SK-N-SH (cell line): ENCODE data around the gene UBTD1. TPM values are rescaled to one million over a fixed set of nuclear protein-coding genes. Genes with fewer than 3 reads are reported as not detected.

Source experiments
- CTCF ChIA-PET: fragments of 300-600, 350-600 bp; formaldehyde crosslinking; extraction: SDS; loops from one replicate; lab custom pipeline; 2021; lab: Yijun Ruan, JAX
- POLR2A ChIA-PET: fragments of 350-600 bp; sonication (Branson Sonifier 250); formaldehyde crosslinking; extraction: SDS; loops from one replicate; lab custom pipeline; 2020; ENCODE audit warnings: antibody characterized with exemption, inconsistent platforms; lab: Yijun Ruan, JAX
- DNase-seq: peaks from one replicate; pipeline ENCODE4 v3.0.0; 2012
- H2AFZ ChIP-seq: fragments of 200-600 bp; sonication (generic); 2 replicates; pipeline ENCODE4 v1.8.1; 2016; ENCODE audit warnings: antibody characterized with exemption, mild to moderate bottlenecking, low read depth
- H3F3A ChIP-seq: fragments of 200-600 bp; sonication (generic); replicated peaks from 2 replicates; pipeline ENCODE3; 2016; ENCODE audit warnings: antibody characterized with exemption, mild to moderate bottlenecking; ENCODE audit not compliant: insufficient read depth
- H3K27ac ChIP-seq, 2 experiments: fragments of 200-500 bp in 1 of 2; fragments of 200-600 bp in 1 of 2; sonication (Bioruptor generic) in 1 of 2; sonication (generic), shearing (Covaris generic) in 1 of 2; 2 replicates each; pipeline versions ENCODE4 v1.5.1 to v1.6.1; 2014 to 2016; ENCODE audit warnings: low read depth in 2 of 2, inconsistent platforms in 1 of 2, low read length in 1 of 2, mild to moderate bottlenecking in 1 of 2, mixed read lengths in 1 of 2
- H3K27me3 ChIP-seq: fragments of 200-600 bp; sonication (generic), shearing (Covaris generic); 2 replicates; pipeline ENCODE4 v1.6.1; 2016; ENCODE audit warnings: mixed run types; ENCODE audit not compliant: insufficient read depth
- H3K36me3 ChIP-seq, 2 experiments: fragments of 200-500 bp in 1 of 2; fragments of 200-600 bp in 1 of 2; sonication (Bioruptor generic) in 1 of 2; sonication (generic) in 1 of 2; replicated peaks in 1 of 2; 2 replicates each; pipeline versions ENCODE3 to v1.5.1; 2014 to 2016; ENCODE audit warnings: low read length in 1 of 2, mild to moderate bottlenecking in 1 of 2; ENCODE audit not compliant: insufficient read depth in 2 of 2, control insufficient read depth in 1 of 2
- H3K4me1 ChIP-seq, 2 experiments: fragments of 200-500 bp in 1 of 2; fragments of 200-600 bp in 1 of 2; sonication (Bioruptor generic) in 1 of 2; sonication (generic), shearing (Covaris generic) in 1 of 2; 2 replicates each; pipeline versions ENCODE4 v1.5.1 to v1.6.1; 2014 to 2016; ENCODE audit warnings: low read depth in 1 of 2, low read length in 1 of 2, mixed run types in 1 of 2; ENCODE audit not compliant: insufficient read depth in 2 of 2, control insufficient read depth in 1 of 2
- H3K4me2 ChIP-seq: fragments of 200-600 bp; sonication (generic), shearing (Covaris generic); 2 replicates; pipeline ENCODE4 v1.6.1; 2017; ENCODE audit warnings: mixed run types
- H3K4me3 ChIP-seq, 2 experiments: fragments of 200-500 bp in 1 of 2; fragments of 200-600 bp in 1 of 2; sonication (Bioruptor generic) in 1 of 2; sonication (generic), shearing (Covaris generic) in 1 of 2; 2 replicates each; pipeline versions ENCODE4 v1.5.1 to v1.8.1; 2014 to 2016; ENCODE audit warnings: low read depth in 2 of 2, inconsistent platforms in 1 of 2, low read length in 1 of 2, mild to moderate bottlenecking in 1 of 2, mixed read lengths in 1 of 2, moderate library complexity in 1 of 2
- H3K79me2 ChIP-seq: fragments of 200-600 bp; sonication (generic); 2 replicates; pipeline ENCODE4 v1.8.1; 2017; ENCODE audit warnings: mild to moderate bottlenecking; ENCODE audit not compliant: insufficient read depth
- H3K9ac ChIP-seq: fragments of 200-600 bp; sonication (generic); 2 replicates; pipeline ENCODE4 v1.6.1; 2017; ENCODE audit warnings: mixed run types
- H3K9me2 ChIP-seq: fragments of 200-600 bp; sonication (generic); 2 replicates; pipeline ENCODE4 v1.6.1; 2017; ENCODE audit warnings: mixed run types
- H3K9me3 ChIP-seq: fragments of 200-600 bp; sonication (generic); 2 replicates; pipeline ENCODE4 v1.6.1; 2017; ENCODE audit warnings: mixed run types, mild to moderate bottlenecking, moderate library complexity
- H4K20me1 ChIP-seq: fragments of 200-600 bp; sonication (generic); 2 replicates; pipeline ENCODE4 v1.6.1; 2017; ENCODE audit warnings: mild to moderate bottlenecking, mixed run types; ENCODE audit not compliant: insufficient read depth
- ELF1 ChIP-seq: IDR thresholded peaks from 2 replicates; pipeline ENCODE4 v1.4.0; 2012
- FOXJ3 ChIP-seq: sonication (generic); formaldehyde crosslinking; IDR thresholded peaks from 2 replicates; pipeline ENCODE4 v1.5.1; 2020; ENCODE audit warnings: mild to moderate bottlenecking, missing genetic modification reagents
- JUND ChIP-seq: IDR thresholded peaks from 2 replicates; pipeline ENCODE4 v1.4.0; 2012
- NFIC ChIP-seq: IDR thresholded peaks from 2 replicates; pipeline ENCODE4 v1.4.0; 2012; ENCODE audit warnings: borderline replicate concordance
- NRF1 ChIP-seq: IDR thresholded peaks from 2 replicates; pipeline ENCODE4 v1.6.1; 2012; ENCODE audit warnings: low read depth, mild to moderate bottlenecking, low read length
- RFX5 ChIP-seq: IDR thresholded peaks from 2 replicates; pipeline ENCODE4 v1.6.1; 2012; ENCODE audit warnings: mild to moderate bottlenecking, improper control_type of control experiment, low read length
- RXRA ChIP-seq: IDR thresholded peaks from 2 replicates; pipeline ENCODE4 v1.4.0; 2012; ENCODE audit warnings: low read depth, mild to moderate bottlenecking, borderline replicate concordance
- SIN3A ChIP-seq: IDR thresholded peaks from 2 replicates; pipeline ENCODE4 v1.6.1; 2012; ENCODE audit warnings: low read depth, mild to moderate bottlenecking, low read length, moderate library complexity, borderline replicate concordance
- TAF1 ChIP-seq: IDR thresholded peaks from 2 replicates; pipeline ENCODE4 v1.6.1; 2012; ENCODE audit warnings: low read depth, mild to moderate bottlenecking, low read length, moderate library complexity, borderline replicate concordance
- WGBS: methylation state at CpG from one replicate; pipeline ENCODE4 v1.1.6; 2017; ENCODE audit warnings: low lambda C conversion rate; 5-methylcytosine and 5-hydroxymethylcytosine counted together
- polyA plus RNA-seq, 3 experiments: library from polyadenylated mRNA; depleted of rRNA; stranded (reverse); fragments of >200 nt; gene quantifications; 2 replicates each; pipeline ENCODE4 v1.2.3, GENCODE V29; 2012
- TF ChIP-seq, protein P1 (sequence below): IDR thresholded peaks from 2 replicates; pipeline ENCODE4; 2012
- TF ChIP-seq, protein P2 (sequence below): fragments of 150-350 bp; IDR thresholded peaks from 2 replicates; pipeline ENCODE4 v1.6.1; 2016; ENCODE audit warnings: mild to moderate bottlenecking, low read depth, low read length
- TF ChIP-seq, protein P3 (sequence below): fragments of 150-350 bp; IDR thresholded peaks from 2 replicates; pipeline ENCODE4 v1.6.1; 2017; ENCODE audit warnings: antibody characterized with exemption, low read length, low read depth, borderline replicate concordance
- TF ChIP-seq, protein P4 (sequence below): IDR thresholded peaks from 2 replicates; pipeline ENCODE4 v1.4.0; 2012; ENCODE audit warnings: low read depth, borderline replicate concordance

The UBTD1 gene
- polyA plus RNA-seq, 1 of the 3 experiments (the other 2 are of a cell fraction) = 38.8 TPM

DNA sequence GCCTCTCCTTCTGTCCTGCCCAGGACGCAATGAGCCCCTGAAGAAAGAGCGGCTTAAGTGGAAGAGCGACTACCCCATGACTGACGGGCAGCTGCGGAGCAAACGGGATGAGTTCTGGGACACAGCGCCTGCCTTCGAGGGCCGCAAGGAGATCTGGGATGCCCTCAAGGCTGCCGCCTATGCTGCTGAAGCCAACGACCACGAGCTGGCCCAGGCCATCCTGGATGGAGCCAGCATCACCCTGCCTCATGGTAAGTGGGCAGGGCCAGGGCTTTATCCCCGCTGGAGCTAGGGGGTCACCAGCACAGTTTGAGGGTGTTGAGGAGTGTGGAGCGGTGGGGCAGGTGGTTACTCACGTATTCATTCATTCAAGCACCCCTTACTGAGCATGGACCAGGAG, 69.2 kb downstream of the UBTD1 start:
- TF ChIP-seq, protein P1, sequence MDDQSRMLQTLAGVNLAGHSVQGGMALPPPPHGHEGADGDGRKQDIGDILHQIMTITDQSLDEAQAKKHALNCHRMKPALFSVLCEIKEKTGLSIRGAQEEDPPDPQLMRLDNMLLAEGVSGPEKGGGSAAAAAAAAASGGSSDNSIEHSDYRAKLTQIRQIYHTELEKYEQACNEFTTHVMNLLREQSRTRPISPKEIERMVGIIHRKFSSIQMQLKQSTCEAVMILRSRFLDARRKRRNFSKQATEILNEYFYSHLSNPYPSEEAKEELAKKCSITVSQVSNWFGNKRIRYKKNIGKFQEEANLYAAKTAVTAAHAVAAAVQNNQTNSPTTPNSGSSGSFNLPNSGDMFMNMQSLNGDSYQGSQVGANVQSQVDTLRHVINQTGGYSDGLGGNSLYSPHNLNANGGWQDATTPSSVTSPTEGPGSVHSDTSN = no peak
- TF ChIP-seq FOXJ3 (no peak), JUND (no peak), RFX5 (no peak), TAF1 (no peak), NRF1 (no peak), NFIC (no peak), RXRA (no peak), ELF1 (no peak)
- TF ChIP-seq, protein P2, sequence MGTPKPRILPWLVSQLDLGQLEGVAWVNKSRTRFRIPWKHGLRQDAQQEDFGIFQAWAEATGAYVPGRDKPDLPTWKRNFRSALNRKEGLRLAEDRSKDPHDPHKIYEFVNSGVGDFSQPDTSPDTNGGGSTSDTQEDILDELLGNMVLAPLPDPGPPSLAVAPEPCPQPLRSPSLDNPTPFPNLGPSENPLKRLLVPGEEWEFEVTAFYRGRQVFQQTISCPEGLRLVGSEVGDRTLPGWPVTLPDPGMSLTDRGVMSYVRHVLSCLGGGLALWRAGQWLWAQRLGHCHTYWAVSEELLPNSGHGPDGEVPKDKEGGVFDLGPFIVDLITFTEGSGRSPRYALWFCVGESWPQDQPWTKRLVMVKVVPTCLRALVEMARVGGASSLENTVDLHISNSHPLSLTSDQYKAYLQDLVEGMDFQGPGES = no peak
- TF ChIP-seq, protein P3, sequence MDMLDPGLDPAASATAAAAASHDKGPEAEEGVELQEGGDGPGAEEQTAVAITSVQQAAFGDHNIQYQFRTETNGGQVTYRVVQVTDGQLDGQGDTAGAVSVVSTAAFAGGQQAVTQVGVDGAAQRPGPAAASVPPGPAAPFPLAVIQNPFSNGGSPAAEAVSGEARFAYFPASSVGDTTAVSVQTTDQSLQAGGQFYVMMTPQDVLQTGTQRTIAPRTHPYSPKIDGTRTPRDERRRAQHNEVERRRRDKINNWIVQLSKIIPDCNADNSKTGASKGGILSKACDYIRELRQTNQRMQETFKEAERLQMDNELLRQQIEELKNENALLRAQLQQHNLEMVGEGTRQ = no peak
- Histone ChIP-seq H3K9ac (no peak overlapping the region), H3K9me2 (no peaks in the 10 kb centered on the region), H3F3A (no peaks in the 10 kb centered on the region), H3K4me2 (no peak overlapping the region), H3K27me3 (no peaks in the 10 kb centered on the region), H3K4me1 (peaks cover 5 to 30% of the 10 kb centered on the region in 2 experiments; a peak in 2 of 4 replicates), H3K79me2 (no peaks in the 10 kb centered on the region), H3K9me3 (no peaks in the 10 kb centered on the region), H3K36me3 (peaks cover 0 to 6% of the 10 kb centered on the region in 2 experiments), H3K27ac (no peak overlapping the region), H4K20me1 (no peaks in the 10 kb centered on the region), H3K4me3 (no peak overlapping the region), H2AFZ (no peak overlapping the region)
- CTCF ChIA-PET = interaction anchor here (0.7 to 9.4 kb wide), 2 partner anchors 16 to 104 kb away, joined by 3 to 64 read pairs; no protein-coding TSS in a partner anchor
- DNase-seq = no peak
- 90% methylated on average over 4 of the region's 15 CpGs for WGBS
- POLR2A ChIA-PET = no interaction called here

DNA sequence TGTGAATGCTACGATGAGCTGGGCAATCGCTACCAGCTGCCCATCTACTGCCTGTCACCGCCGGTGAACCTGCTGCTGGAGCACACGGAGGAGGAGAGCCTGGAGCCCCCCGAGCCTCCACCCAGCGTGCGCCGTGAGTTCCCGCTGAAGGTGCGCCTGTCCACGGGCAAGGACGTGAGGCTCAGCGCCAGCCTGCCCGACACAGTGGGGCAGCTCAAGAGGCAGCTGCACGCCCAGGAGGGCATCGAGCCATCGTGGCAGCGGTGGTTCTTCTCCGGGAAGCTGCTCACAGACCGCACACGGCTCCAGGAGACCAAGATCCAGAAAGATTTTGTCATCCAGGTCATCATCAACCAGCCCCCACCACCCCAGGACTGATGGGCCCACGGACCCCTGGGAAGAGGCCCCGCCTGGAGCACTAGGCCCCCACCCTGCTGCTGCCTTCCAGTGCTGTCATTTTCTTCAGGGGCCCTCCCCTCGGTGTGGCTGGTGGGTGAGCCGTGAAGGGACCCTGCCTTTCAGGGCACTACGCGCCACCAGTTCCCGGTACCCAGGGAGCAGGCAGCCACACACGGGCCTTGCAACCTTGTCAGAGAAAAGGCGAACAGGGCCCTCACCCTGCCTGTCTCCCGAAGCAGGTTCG, 71.5 kb downstream of the UBTD1 start:
- H3K9me3 ChIP-seq = no peaks in the 10 kb centered on the region
- no peak overlapping the region for H3K4me3 ChIP-seq
- H3K9ac ChIP-seq = no peak overlapping the region
- H3K27me3 ChIP-seq = no peaks in the 10 kb centered on the region
- no peak overlapping the region for H3K4me2 ChIP-seq
- ChIA-PET POLR2A (interaction anchor here (1.0 kb wide), 1 partner anchor 173 kb away, joined by 3 read pairs; no protein-coding TSS in a partner anchor), CTCF (interaction anchor here (1.1 to 9.4 kb wide), 6 partner anchors 14 to 162 kb away, joined by 3 to 64 read pairs (median 19); partner anchors contain the start of gene HOGA1)
- WGBS = 88% methylated on average over 17 of the region's 33 CpGs
- no peak for DNase-seq
- H3K27ac ChIP-seq = peak overlapping the region in 1 of 2 experiments; percentile 66; a peak in 2 of 4 replicates
- TF ChIP-seq, protein P2 = no peak
- TF ChIP-seq, protein P1 = no peak
- TF ChIP-seq, protein P4, sequence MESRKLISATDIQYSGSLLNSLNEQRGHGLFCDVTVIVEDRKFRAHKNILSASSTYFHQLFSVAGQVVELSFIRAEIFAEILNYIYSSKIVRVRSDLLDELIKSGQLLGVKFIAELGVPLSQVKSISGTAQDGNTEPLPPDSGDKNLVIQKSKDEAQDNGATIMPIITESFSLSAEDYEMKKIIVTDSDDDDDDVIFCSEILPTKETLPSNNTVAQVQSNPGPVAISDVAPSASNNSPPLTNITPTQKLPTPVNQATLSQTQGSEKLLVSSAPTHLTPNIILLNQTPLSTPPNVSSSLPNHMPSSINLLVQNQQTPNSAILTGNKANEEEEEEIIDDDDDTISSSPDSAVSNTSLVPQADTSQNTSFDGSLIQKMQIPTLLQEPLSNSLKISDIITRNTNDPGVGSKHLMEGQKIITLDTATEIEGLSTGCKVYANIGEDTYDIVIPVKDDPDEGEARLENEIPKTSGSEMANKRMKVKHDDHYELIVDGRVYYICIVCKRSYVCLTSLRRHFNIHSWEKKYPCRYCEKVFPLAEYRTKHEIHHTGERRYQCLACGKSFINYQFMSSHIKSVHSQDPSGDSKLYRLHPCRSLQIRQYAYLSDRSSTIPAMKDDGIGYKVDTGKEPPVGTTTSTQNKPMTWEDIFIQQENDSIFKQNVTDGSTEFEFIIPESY = no peak
- TF ChIP-seq ELF1 = no peak
- no peak for TF ChIP-seq SIN3A
- H3K9me2 ChIP-seq = no peaks in the 10 kb centered on the region
- H3F3A ChIP-seq = peaks cover 19% of the 10 kb centered on the region
- no peaks in the 10 kb centered on the region for H4K20me1 ChIP-seq
- peaks cover 0 to 6% of the 10 kb centered on the region in 2 experiments for H3K36me3 ChIP-seq
- H2AFZ ChIP-seq = no peak overlapping the region
- H3K79me2 ChIP-seq = no peaks in the 10 kb centered on the region
- H3K4me1 ChIP-seq = peaks cover 21 to 34% of the 10 kb centered on the region in 2 experiments; a peak in 3 of 4 replicates
